OCI-LY3 (cell line): ENCODE data around the gene ALKBH2.

ENCODE experiments used
- CTCF ChIP-seq: fragments of 200-600, 300-600 bp; sonication (generic); IDR thresholded peaks from 2 replicates; pipeline ENCODE4 v1.5.1; 2014; ENCODE audit warnings: antibody characterized with exemption, low read length, low read depth
- EZH2phosphoT487 ChIP-seq: fragments of 200-600 bp; shearing (Covaris generic); IDR thresholded peaks from 2 replicates; pipeline ENCODE4 v1.6.1; 2018; ENCODE audit warnings: antibody characterized with exemption, mixed run types, low read depth

- no peak for TF ChIP-seq CTCF
- no peak for TF ChIP-seq EZH2phosphoT487
Observed at GRCh38 chr12:109065853-109066193, 27.4 kb downstream of the ALKBH2 start.
